Thyroid gland (tissue), 4 donors: ENCODE measurements around the gene SLCO3A1.

Experiments
- CTCF ChIP-seq, 6 experiments: fragments of 200-600 bp in 3 of 6; fragments of 450-650 bp in 3 of 6; sonication (generic) in 3 of 6; IDR thresholded peaks; one replicate each; pipeline ENCODE4 v1.5.1; 2016 to 2019; ENCODE audit warnings: antibody characterized with exemption in 6 of 6, mild to moderate bottlenecking in 2 of 6, inconsistent platforms in 1 of 6, moderate library complexity in 1 of 6
- POLR2A ChIP-seq, 2 donors: fragments of 450-650 bp; IDR thresholded peaks; one replicate each; pipeline ENCODE4 v1.6.1; 2017; ENCODE audit warnings: antibody characterized with exemption in 2 of 2, mild to moderate bottlenecking in 2 of 2, moderate library complexity in 1 of 2

GRCh38 chr15:91995146-91995545, 141.6 kb downstream of the SLCO3A1 start:
- TF ChIP-seq CTCF (IDR thresholded peaks at IDR 0.05): no peak
- TF ChIP-seq POLR2A (IDR thresholded peaks at IDR 0.05): no peak
